Stimulated activated CD4-positive, alpha-beta T cell treated with anti-CD3 and anti-CD28 coated beads, Interleukin-12 subunit alpha, Interleukin-12 subunit beta, amount 100 ng/mL, for 24 hours (primary cell): ENCODE data around the gene IL24.
"Not testable (repeated sequence)": the region's sequence is repeated elsewhere in the genome, so short reads cannot be mapped to it uniquely, and the experiment has no call there.

Experiments
- DNase-seq, 2 experiments: peaks; one replicate each; pipeline ENCODE4 v3.0.0-alpha.2; 2020; ENCODE audit warnings: low read depth in 2 of 2

The IL24 gene

DNA sequence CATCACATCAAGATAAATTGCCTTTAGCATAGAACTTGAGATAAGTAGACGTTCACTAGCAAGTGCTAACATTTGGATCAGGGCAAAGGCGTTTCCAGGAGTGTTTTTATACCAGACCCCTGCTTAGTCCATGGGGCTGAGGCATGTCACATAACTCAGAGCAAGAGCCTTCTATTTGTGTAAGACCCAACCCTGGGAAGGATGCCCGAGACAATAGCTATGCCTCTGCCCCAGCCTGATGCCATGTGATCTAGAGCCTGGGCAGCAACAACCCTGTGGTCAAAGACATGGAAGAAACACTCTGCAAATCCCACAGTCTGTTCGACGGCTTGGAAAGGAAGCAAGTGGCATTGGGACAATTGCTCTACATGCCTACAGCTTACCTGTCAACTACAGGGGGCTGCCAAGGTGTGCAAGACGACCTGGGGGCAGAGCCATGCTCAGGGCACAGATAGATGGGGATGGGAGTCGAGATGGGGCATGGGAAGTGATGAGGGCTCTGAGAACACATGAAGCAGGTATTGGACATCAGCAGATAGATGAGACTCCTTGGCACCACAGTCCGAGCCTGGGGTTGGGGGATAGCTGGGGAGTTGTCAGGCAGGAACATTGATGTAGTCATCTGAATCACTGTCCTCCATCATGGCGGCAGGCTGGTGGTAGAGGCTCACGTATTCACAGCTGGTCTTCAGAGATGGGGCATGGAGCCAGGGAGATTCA is 7.3 kb downstream of the IL24 start:
- DNase-seq: no peak

DNA sequence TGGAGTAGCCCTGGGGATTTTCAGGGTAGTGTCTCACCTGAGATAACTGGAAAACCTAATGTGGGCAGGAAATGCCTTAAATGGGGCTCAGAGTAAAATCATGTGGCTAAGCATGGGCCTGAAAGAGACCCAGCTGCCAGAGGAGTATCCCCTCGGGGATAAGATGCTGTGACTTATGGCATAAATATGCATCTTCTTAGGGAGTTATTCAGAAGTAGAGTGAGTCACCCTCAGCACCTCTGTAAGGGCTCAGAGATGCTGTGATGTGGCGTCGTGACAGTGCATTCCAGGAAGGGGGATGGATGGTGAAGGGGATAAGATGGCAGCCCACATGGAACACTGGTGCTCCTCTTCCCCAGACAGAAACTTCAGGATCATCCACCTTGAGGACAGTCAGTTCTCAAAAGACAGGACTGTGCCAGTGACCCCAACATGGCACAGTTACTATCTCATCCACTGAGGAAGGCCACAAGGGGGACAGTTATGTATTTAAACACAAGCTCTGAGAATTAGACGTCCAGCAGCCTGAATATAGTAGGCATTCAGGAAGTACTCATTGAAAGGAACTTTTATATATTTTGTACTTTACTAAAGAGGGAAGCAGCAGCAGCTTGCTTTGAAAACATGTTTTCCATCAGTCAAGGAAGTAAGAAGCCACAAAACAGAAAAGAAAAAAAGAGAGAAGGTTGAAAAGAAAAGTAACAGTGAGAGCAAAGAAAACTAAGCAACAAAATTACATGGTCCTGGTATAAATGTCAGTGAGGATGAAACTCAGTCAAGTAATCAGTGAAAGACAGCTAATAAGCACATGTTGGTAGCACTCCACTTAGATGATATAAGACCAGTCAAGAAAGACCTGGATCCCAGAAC is 8.3 kb downstream of the IL24 start:
- DNase-seq: peak in 1 of 2 experiments; percentile 42

DNA sequence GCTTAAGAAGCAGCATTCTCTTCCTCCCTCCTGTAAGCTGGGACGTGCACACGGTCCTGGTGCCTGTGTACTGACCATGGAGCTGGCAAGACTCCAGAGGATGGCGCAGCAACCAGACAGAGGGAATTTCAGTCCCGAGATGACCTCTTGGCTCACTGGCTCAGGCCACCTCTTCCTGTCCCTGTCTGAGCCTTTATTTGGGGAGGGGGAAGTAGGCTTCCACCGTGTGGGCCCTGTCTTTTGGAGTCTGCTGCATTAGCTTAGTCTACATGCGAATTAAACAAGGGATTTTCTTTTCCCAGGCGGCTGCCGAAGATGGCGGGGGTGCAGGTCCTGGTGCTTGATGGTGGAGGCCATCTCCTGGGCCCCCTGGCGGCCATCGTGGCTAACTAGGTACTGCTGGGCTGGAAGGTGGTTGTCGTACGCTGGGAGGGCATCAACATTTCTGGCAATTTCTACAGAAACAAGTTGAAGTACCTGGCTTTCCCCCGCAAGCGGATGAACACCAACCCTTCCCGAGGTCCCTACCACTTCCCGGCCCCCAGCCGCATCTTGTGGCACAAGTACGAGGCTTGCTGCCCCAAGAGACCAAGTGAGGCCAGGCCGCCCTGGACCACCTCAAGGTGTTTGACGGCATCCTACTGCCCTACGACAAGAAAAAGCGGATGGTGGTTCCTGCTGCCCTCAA is 10.2 kb downstream of the IL24 start:
- no peak for DNase-seq

DNA sequence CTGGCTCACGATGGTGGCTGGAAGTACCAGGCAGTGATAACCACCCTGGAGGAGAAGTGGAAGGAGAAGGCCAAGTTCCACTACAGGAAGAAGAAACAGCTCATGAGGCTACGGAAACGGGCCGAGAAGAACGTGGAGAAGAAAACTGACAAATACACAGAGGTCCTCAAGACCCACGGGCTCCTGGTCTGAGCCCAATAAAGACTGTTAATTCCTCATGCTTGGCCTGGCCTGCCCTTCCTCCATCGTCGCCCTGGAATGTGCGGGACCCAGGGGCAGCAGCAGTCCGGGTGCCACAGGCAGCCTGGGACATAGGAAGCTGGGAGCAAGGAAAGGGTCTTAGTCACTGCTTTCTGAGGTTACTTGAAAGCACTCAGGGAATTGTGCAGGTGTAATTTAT is 10.8 kb downstream of the IL24 start:
- DNase-seq: no peak

DNA sequence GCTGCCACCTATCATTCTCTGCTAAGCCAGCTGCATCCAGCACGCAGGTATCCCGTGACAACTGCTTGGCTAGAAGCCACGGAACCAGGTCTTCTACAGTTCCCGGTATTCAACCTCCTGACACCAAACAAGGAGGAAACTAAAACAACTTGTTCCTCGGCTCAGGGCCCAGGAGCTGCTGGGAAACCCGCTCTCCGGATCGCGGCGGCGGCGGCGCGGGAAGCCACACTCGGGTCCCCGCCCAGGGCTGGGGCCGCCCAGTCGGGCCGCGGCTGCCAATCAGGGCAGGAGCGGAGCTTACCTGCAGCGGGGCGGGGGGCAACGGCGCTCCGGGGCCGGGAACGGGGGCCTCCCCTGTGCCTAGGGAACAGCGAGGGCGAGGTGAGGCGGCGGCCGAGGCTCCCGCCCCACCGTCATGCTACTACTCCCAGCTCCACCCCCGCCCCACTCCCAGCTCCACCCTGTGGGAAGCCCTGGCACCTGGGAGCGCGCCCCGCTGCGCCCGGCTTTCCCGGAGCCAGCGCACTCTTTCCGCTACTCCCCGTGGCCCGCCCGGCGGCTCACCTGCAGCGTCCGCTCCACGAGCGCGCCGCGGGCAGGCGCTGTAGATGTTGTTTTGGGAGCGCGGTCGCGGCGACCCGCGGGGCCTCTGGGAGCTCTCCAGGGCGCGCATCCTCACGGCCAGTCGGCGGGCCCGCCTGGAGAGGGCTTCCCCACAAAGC is 12.1 kb downstream of the IL24 start:
- no peak for DNase-seq

DNA sequence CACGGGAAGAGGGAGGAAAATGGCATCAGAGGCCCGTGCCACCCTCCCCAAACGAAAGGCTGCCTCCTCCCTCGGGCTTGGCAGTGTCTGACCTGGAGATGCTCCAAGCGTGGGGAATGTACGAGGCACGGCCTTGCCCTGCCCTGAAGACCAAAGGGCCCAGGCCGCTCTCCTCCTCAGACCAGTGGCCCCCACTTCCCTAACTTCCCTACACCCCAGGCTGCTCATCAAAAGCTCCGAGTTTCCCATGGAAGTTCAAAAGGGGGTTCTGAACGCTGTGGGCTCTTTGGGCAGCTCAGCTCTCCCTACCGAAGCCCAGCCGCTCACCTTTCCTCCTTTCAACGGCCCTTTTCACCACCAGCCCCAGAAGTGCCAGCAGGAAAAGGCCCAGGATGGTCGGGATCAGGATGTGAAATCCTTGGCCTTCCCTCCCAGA is 12.7 kb downstream of the IL24 start:
- DNase-seq: no peak

DNA sequence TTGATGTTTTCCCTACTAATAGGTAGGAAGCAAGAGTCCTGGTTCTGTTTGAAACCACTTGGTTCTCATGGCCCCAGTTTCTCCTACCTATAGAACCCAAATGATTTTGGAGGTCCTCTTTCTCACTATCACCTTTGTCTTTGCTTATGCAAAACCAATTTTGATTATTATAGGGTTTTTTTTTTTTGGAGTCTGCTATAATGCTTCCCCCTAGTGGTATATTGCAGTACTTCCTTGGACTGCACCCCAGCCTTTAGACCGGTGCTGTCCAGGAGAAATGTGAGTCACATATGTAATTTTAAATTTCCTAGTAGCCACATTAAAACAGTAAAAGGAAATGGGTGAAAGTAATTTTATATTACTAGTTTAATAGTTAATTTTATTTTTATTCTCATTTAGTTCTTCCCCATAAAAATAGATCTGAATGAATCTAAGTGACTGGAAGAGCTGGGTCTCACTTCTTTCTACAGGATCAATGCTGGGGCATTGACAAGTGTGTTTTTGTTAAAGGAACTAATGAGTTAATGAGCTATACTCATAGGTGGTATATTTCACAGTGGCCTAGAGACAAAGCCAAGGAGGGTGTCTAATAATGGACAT is 13.9 kb downstream of the IL24 start:
- no peak for DNase-seq

DNA sequence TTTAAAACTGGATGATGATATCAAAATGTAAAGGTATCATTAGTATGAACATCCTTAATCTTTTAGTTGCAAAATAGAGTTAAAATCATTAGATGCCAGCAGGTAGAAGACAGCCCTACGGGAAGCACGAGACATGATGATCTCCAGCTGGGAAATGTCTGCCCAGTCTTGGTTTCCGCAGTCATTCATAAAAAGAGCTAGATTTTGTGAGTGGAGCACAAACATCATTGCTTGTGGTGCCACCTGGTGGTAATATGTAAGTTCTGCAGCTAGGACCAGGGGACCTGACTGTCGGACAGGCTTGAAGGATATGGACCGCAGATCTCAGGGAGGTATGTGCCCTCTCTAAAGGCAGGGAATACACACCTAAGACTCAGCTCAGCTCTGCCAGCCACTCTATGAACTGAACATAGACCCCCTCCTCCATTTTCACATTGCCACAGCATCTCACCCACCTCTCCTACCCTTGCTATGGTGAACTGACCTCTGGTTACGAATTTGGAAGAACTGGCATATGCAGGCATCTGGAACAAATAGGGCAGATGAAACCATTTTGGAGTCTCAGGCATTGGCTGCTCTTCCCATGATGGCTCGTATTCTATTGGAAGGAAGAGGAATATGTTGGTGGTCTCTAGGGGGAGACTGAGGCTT is 15.3 kb downstream of the IL24 start:
- peak in 1 of 2 experiments; percentile 58 for DNase-seq

DNA sequence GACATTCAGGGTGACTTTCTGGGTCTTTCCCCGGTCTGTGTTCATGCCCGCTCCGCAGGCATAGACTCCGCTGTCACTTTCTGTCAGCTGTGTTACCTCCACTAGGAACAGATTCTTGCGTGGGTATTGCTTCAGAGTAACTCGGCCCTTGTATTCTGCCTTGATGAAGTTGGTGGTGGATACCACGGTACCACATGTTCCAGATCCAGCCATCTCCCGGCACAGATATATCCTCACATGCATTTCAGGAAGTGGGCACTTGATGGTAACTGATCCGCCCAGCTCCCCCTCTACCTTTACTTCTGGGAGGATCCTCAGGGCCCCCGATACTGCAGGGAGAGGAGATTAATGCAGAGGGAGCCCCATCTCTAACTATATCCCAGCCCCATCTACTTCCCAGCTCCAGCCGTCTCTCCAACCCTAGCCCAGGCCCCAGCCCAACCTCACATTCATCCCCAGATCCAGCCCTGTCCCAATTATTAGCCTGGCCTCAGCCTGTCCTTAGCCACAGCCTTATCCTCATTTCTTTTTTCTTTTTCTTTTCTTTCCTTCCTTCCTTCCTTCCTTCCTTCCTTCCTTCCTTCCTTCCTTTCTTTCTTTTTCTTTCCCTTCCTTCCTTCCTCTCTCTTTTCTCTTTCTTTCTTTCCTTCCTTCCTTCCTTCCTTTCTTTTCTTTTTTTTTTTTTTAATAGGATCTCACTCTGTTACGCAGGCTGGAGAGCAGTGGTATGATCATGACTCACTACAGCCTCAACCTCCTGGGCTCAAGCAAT is 16.7 kb downstream of the IL24 start:
- DNase-seq: no peak

DNA sequence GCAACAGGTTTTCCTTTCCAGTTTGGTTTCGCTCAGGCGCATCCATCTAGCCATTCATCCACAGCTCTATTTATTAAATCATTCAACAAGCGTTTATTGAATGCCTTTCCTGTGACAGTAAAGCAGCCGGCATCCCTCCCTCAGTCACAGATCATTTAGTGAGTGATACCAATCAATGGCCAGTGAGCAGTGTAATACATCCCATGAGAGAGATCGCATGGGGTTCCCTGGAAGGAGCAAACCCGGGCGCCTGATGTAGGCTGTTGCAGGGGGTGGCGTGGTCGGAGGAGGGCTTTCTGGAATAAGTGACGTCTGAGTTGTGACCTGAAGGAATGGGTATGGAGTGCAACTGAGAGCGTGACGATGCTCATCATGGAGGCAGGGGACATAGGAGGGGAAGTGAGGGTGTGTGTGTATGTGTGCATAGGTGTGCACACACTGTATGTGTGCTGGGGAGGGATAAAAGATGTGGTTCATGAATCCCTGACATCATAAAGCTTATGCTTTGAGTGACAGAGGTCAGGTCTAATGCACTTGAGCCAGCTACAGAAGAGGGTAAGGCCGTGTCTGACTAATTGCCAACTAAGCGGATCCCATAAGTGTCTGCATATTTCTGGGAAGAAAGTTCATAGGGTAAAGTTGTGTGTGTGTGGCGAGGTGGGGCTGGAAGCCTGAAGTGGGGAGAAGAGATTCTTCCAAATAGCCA is 17.9 kb downstream of the IL24 start:
- DNase-seq: no peak

DNA sequence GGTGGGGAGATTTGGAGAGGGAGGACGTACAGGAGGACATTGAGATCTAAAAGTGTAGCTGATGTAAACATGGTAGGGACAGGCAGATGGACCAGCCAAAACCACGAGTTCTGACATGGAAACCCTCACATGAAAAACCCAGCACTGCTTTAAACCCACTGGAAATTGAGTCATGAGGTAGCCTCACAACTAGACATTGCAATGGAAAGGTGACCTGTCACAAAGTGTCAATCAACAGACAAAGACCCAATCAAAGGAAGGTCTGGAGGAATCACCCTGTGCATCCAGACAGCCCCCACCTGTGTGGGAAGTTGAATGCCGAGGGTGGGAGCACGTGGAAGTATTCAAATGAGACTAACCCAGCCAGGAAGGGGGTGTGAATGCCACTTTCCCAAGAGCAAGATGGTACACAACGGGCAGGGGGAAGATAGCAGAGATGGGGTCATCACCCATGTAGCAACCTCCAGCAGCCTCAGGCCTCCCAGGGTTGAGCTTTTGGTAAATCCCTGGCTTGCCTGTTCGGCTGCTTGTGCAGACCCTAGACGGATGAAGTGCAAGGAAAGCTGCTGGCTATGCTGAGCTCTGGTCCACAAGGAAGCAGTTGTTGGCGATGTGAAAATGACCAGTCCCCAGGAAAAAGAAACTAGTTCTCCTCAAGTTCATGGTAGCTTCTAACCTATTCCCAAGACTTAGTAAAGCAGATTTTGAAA is 18.9 kb downstream of the IL24 start:
- no peak for DNase-seq

DNA sequence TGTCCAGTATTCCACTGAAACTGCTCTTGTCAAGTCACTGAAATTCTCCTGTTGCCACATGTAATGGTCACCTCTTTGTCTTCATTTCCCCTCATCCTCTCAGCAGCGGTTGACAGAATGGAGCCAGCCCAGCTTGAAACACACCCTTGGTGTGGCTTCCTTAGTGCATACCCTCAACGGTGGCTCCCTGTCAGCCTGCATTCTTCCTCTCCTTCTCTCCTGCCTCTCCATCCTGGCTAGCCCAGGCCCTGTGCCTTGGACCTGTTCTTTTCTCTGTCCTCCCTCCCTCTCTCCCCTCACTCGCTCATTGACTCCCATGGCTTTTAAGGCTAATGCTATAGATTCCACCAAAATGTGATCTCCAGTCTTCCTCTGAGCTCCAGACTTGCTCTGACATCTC is 20.8 kb downstream of the IL24 start:
- no peak for DNase-seq

DNA sequence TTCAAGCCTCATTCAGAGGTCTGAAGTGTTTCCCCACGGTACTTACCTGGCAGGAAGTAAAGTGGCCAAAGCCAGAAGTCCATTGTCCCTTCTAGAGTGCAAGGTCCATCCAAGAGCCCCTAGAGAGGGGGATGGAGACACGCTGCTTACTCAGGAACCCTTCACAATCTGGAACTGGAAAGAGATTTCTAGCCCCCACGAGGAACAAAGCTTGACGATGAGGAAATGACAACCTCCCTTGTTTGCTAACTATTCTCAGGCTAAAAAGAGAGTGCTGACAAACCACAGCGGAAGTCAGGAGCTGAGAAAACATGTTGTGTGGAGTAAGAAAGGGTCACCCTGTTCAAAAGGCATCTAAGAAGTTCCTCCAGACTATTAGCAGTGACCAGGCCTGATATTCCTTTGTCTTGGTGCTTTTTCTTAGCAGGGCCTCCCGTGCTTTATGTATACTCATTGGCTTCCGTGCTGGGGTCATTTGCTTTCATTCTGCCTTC is 24.6 kb downstream of the IL24 start, which contains the start of gene FCMR:
Gene FCMR, minus strand, starts transcription at position 170 of the 494 bp plus-strand sequence. Its CDS starts 87 bp downstream, at position 83.
- DNase-seq: no peak

DNA sequence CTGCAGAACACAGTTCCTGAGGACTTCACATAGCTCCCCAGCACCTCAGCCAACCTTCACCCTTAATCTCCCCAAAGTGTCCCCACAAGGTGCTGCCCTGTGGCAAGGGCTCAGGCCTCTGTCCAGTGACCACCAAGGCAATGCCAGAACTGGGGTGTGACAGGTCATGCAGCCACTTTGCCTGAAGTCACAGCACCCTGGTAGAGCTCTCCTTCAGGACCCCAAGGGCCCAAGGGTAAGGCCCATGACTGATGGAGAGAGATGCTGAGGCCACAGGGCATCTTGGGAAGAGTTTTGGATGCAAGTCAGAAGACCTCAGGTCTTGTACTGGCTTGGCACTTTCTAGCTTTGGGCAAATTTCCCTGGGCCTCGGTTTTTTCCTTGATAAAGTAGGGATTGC is 25.3 kb downstream of the IL24 start:
- no peak for DNase-seq

DNA sequence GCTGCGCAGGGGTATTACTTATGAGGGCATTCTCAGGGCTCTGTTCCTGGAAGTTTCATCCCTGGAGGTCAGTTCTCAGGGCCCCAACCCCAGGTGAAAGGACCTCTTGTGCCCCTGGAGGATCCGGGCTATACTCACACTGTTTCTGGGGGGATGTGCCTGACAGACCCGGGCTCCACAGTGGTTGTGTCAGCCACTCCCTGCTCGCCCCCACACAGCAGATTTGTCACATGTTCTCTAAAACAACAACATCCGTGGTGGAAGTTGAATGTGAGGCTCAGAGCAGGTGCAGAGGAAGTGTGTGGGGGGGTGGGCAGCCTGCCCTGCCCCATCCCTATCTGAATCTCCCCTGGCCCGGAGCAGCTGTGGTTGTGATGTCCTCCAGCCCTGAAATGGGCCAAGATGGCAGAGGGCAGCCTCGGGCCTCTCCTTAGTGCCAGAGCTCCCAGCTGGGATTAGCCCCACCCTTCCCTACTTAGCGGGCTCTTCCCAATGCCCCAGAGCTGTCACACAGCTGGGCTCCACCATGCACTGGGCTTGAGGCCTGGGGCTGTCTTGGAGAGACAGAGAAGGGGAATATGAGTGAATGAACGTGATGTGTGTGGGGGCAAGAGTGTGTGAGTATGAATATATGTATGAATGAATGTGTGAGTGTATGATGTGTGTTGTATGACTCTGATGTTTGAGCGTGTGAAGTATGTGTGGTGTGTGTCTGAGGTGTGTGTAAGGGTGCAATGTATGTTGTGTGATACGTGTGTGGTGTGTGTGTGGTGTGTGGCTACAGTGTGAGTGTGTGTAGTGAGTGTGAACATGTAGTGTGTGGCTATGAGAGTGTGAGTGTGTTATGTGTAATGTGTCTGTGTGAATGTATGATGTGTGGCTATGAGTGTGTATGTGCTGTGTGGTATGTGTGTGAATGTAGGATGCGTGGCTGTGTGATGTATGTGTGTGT is 26.0 kb downstream of the IL24 start:
- DNase-seq: peak in 1 of 2 experiments; percentile 54

DNA sequence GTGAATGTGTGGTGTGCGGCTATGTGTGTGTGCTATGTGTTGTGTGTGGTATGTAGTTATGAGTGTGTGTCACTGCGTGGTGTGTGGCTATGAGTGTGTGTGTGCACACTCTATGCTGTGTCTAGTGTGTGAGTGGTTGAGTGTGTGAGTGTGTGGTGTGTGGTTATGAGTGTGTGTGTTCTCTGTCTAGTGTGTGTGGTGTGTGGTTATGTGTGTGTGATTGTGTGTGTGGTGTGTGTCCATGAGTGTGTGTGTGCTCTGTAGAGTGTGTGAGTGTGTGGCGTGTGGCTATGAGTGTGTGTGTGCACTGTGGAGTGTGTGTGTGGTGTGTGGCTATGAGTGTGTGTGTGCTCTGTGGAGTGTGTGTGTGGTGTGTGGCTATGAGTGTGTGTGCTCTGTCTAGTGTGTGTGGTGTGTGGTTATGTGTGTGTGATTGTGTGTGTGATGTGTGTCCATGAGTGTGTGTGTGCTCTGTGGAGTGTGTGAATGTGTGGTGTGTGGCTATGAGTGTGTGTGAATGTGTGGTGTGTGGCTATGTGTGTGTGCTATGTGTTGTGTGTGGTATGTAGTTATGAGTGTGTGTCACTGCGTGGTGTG is 26.8 kb downstream of the IL24 start:
- not testable (repeated sequence) for DNase-seq

DNA sequence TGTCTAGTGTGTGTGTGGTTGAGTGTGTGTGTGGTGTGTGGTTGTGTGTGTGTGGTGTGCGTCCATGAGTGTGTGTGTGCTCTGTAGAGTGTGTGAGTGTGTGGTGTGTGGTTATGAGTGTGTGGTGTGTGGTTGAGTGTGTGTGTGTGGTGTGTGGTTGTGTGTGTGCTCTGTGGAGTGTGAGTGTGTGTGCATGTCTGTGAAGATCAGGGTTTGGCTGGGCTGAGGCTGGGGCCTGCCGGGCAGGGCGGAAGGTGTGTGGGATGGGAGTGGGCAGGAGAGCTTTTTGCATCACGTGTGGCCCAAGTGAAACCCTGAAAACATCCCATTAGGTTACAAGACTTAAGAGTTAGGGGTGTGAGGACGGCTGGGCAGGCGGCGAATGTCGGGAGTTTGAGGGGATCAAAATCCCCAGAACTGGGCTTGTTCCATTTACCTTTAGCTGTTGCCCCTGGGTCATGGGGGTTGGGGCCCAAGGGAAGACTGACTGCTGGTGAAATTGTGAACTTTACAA is 27.4 kb downstream of the IL24 start:
- no peak for DNase-seq
